Hepatocyte (in vitro differentiated cells): ENCODE data around the gene COMMD4. TPM values are rescaled to one million over a fixed set of nuclear protein-coding genes. Genes with fewer than 3 reads are reported as not detected.
"Not testable (repeated sequence)": the region's sequence is repeated elsewhere in the genome, so short reads cannot be mapped to it uniquely, and the experiment has no call there.

Experiments
- DNase-seq: peaks from one replicate; pipeline ENCODE4 v3.0.0-alpha.2; 2016; ENCODE audit warnings: low spot score
- H2AFZ ChIP-seq: fragments of 200-600 bp; sonication (generic); 2 replicates; pipeline ENCODE4 v1.6.0; 2016; ENCODE audit warnings: antibody characterized with exemption, mild to moderate bottlenecking
- H3K27ac ChIP-seq: fragments of 200-600 bp; sonication (generic); 2 replicates; pipeline ENCODE4 v1.5.1; 2016; ENCODE audit warnings: mild to moderate bottlenecking
- H3K27me3 ChIP-seq: fragments of 200-600 bp; sonication (generic); 2 replicates; pipeline ENCODE4 v1.6.1; 2016
- H3K36me3 ChIP-seq: fragments of 200-600 bp; sonication (generic); replicated peaks from 2 replicates; pipeline ENCODE4 v1.5.1; 2016; ENCODE audit warnings: low read depth; ENCODE audit not compliant: insufficient read depth
- H3K4me1 ChIP-seq: fragments of 200-600 bp; sonication (generic); 2 replicates; pipeline ENCODE4 v1.5.1; 2016; ENCODE audit warnings: mild to moderate bottlenecking, moderate library complexity; ENCODE audit not compliant: insufficient read depth
- H3K4me2 ChIP-seq: fragments of 200-600 bp; sonication (generic); 2 replicates; pipeline ENCODE4 v1.6.0; 2016
- H3K4me3 ChIP-seq: fragments of 200-600 bp; sonication (generic); 2 replicates; pipeline ENCODE4 v1.5.1; 2016; ENCODE audit warnings: mild to moderate bottlenecking
- H3K79me2 ChIP-seq: fragments of 200-600 bp; sonication (generic); 2 replicates; pipeline ENCODE4 v1.6.0; 2017; ENCODE audit warnings: mild to moderate bottlenecking
- H3K9me2 ChIP-seq: fragments of 200-600 bp; sonication (generic); replicated peaks from 2 replicates; pipeline ENCODE4 v1.6.0; 2017; ENCODE audit warnings: mild to moderate bottlenecking; ENCODE audit not compliant: insufficient read depth
- H3K9me3 ChIP-seq: fragments of 200-600 bp; sonication (generic); 2 replicates; pipeline ENCODE4 v1.5.1; 2016; ENCODE audit warnings: low read depth, mild to moderate bottlenecking
- H4K20me1 ChIP-seq: fragments of 200-600 bp; sonication (generic); 2 replicates; pipeline ENCODE4 v1.6.0; 2016; ENCODE audit warnings: mild to moderate bottlenecking; ENCODE audit not compliant: insufficient read depth, poor library complexity, severe bottlenecking
- EZH2 ChIP-seq: fragments of 200-600 bp; sonication (generic); IDR thresholded peaks from 2 replicates; pipeline ENCODE4 v1.6.1; 2016; ENCODE audit warnings: antibody characterized with exemption, mild to moderate bottlenecking, borderline replicate concordance
- EZH2phosphoT487 ChIP-seq: fragments of 200-600 bp; sonication (generic); IDR thresholded peaks from one replicate; pipeline ENCODE4 v1.6.1; 2018; ENCODE audit warnings: antibody characterized with exemption, mild to moderate bottlenecking, low read depth, moderate library complexity; ENCODE audit not compliant: unreplicated experiment, severe bottlenecking
- WGBS: methylation state at CpG from one replicate; pipeline ENCODE4 v1.1.6; 2016; ENCODE audit warnings: low lambda C conversion rate; ENCODE audit errors: missing lambda C conversion rate; 5-methylcytosine and 5-hydroxymethylcytosine counted together
- polyA plus RNA-seq: library from polyadenylated mRNA; unstranded; fragments of >200 nt; fragmentation: Nextera tagmentation; extraction: Ambion mirVana; gene quantifications from 2 replicates; pipeline ENCODE4 v1.2.1, GENCODE V29; 2016
- total RNA-seq: library from RNA; depleted of rRNA; stranded (reverse); fragments of >200 nt; gene quantifications from 2 replicates; pipeline ENCODE4 v1.2.3, GENCODE V29; 2014
- TF ChIP-seq, protein P1 (sequence below): fragments of 200-600 bp; sonication (generic); IDR thresholded peaks from 2 replicates; pipeline ENCODE4 v1.5.1; 2016; ENCODE audit warnings: antibody characterized with exemption, mild to moderate bottlenecking; ENCODE audit not compliant: poor library complexity

COMMD4 gene
- total and polyA plus RNA-seq, 2 experiments from 2014 or later, result 70.3 to 105 TPM

GRCh38 chr15:75328493-75329314 lies 7.2 kb upstream of the COMMD4 start:
- H3K9me3 ChIP-seq, result no peaks in the 10 kb centered on the region
- no peak overlapping the region for H2AFZ ChIP-seq
- TF ChIP-seq, protein P1, sequence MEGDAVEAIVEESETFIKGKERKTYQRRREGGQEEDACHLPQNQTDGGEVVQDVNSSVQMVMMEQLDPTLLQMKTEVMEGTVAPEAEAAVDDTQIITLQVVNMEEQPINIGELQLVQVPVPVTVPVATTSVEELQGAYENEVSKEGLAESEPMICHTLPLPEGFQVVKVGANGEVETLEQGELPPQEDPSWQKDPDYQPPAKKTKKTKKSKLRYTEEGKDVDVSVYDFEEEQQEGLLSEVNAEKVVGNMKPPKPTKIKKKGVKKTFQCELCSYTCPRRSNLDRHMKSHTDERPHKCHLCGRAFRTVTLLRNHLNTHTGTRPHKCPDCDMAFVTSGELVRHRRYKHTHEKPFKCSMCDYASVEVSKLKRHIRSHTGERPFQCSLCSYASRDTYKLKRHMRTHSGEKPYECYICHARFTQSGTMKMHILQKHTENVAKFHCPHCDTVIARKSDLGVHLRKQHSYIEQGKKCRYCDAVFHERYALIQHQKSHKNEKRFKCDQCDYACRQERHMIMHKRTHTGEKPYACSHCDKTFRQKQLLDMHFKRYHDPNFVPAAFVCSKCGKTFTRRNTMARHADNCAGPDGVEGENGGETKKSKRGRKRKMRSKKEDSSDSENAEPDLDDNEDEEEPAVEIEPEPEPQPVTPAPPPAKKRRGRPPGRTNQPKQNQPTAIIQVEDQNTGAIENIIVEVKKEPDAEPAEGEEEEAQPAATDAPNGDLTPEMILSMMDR, result no peak
- no peak for TF ChIP-seq EZH2
- TF ChIP-seq EZH2phosphoT487, result no peak
- no peaks in the 10 kb centered on the region for H3K27me3 ChIP-seq
- no peaks in the 10 kb centered on the region for H3K4me1 ChIP-seq
- H3K4me3 ChIP-seq, result no peak overlapping the region
- 78% methylated on average over 10 of the region's 10 CpGs for WGBS
- no peaks in the 10 kb centered on the region for H3K36me3 ChIP-seq
- no peaks in the 10 kb centered on the region for H3K79me2 ChIP-seq
- no peaks in the 10 kb centered on the region for H4K20me1 ChIP-seq
- H3K27ac ChIP-seq, result no peak overlapping the region
- no peak for DNase-seq
- H3K9me2 ChIP-seq, result no peaks in the 10 kb centered on the region
- no peak overlapping the region for H3K4me2 ChIP-seq

- no peak for DNase-seq
- Histone ChIP-seq H3K9me2 (no peaks in the 10 kb centered on the region), H3K9me3 (no peaks in the 10 kb centered on the region), H3K4me1 (no peaks in the 10 kb centered on the region), H3K4me3 (no peak overlapping the region), H3K4me2 (no peak overlapping the region), H2AFZ (no peak overlapping the region), H3K36me3 (no peaks in the 10 kb centered on the region), H4K20me1 (no peaks in the 10 kb centered on the region), H3K27me3 (no peaks in the 10 kb centered on the region), H3K27ac (no peak overlapping the region), H3K79me2 (no peaks in the 10 kb centered on the region)
- TF ChIP-seq EZH2phosphoT487 (no peak), EZH2 (no peak)
- TF ChIP-seq, protein P1, result no peak
- WGBS, result 100% methylated on average over 2 of the region's 2 CpGs
Observed at GRCh38 chr15:75329571-75329970, 6.3 kb upstream of the COMMD4 start.

DNA sequence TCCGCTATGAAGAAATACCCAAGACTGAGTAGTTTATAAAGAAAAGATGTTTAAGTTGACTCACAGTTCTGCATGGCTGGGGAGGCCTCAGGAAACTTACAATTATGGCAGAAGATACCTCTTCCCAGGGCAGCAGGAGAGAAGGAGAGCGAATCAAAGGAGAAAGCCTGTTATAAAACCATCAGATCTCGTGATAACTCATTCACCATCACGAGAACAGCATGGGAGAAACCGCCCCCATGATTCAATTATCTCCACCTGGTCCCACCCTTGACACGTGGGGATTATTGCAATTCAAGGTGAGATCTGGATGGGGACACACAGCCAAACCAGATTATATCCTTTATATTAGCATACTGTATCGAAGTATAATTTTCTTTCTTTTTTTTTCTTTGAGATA lies 3.8 kb upstream of the COMMD4 start:
- H4K20me1 ChIP-seq, DNase-seq, H2AFZ ChIP-seq, H3K9me2 ChIP-seq, H3K4me3 ChIP-seq, H3K27ac ChIP-seq, H3K4me2 ChIP-seq, H3K9me3 ChIP-seq, H3K4me1 ChIP-seq, H3K27me3 ChIP-seq, H3K36me3 ChIP-seq: not testable (repeated sequence)
- WGBS, result 80% methylated on average over 7 of the region's 7 CpGs
- H3K79me2 ChIP-seq, result peaks cover 11% of the 10 kb centered on the region

- H3K27me3 ChIP-seq, H3K27ac ChIP-seq, DNase-seq, H4K20me1 ChIP-seq, H3K36me3 ChIP-seq, H3K4me2 ChIP-seq, H3K9me2 ChIP-seq, H2AFZ ChIP-seq, H3K4me3 ChIP-seq, H3K4me1 ChIP-seq, H3K9me3 ChIP-seq: not testable (repeated sequence)
- 95% methylated on average over 15 of the region's 15 CpGs for WGBS
- peaks cover 13% of the 10 kb centered on the region for H3K79me2 ChIP-seq
Observed at GRCh38 chr15:75333654-75334419, 2.0 kb upstream of the COMMD4 start.
